ENCODE results near the gene TRNAU1AP. TPM values are rescaled to one million over a fixed set of nuclear protein-coding genes. Genes with fewer than 3 reads are reported as not detected.

TRNAU1AP gene
- total RNA-seq, 1 donor from 2014 or later = 11.0 TPM

GRCh38 chr1:28526886-28527285 is 26.0 kb upstream of the TRNAU1AP start:
- no peak for DNase-seq (ENCODE audit: low spot score in 2 of 2)
- Histone ChIP-seq H3K36me3 (no peaks in the 10 kb centered on the region), H3K4me1 (no peaks in the 10 kb centered on the region), H3K4me3 (no peak overlapping the region), H3K27ac (no peak overlapping the region), H3K9me3 (no peaks in the 10 kb centered on the region), H3K27me3 (no peaks in the 10 kb centered on the region)
- intact Hi-C loops (cut with DNase I) = no loop called here
- no peak for TF ChIP-seq CTCF (IDR thresholded peaks at IDR 0.05)

- no peaks in the 10 kb centered on the region for H3K36me3 ChIP-seq
- no peak for DNase-seq (ENCODE audit: low spot score in 2 of 2)
- no peaks in the 10 kb centered on the region for H3K9me3 ChIP-seq
- no peak overlapping the region for H3K4me3 ChIP-seq
- intact Hi-C loops (cut with DNase I) = no loop called here
- no peak overlapping the region for H3K27ac ChIP-seq
- H3K4me1 ChIP-seq = no peaks in the 10 kb centered on the region
- no peak for TF ChIP-seq CTCF (IDR thresholded peaks at IDR 0.05)
- H3K27me3 ChIP-seq = no peaks in the 10 kb centered on the region
Measured at GRCh38 chr1:28530456-28530855, 22.4 kb upstream of the TRNAU1AP start.

GRCh38 chr1:28534671-28535070 is 18.2 kb upstream of the TRNAU1AP start:
- Histone ChIP-seq H3K9me3 (no peaks in the 10 kb centered on the region), H3K4me1 (no peaks in the 10 kb centered on the region), H3K36me3 (peaks cover 0 to 5% of the 10 kb centered on the region in 2 donors), H3K27me3 (no peaks in the 10 kb centered on the region), H3K4me3 (no peak overlapping the region), H3K27ac (no peak overlapping the region)
- intact Hi-C loops (cut with DNase I) = no loop called here
- no peak for DNase-seq (ENCODE audit: low spot score in 2 of 2)
- no peak for TF ChIP-seq CTCF (IDR thresholded peaks at IDR 0.05)

- DNase-seq (ENCODE audit: low spot score in 2 of 2) = no peak
- Histone ChIP-seq H3K4me1 (no peaks in the 10 kb centered on the region), H3K36me3 (peaks cover 0 to 5% of the 10 kb centered on the region in 2 donors), H3K4me3 (no peak overlapping the region), H3K9me3 (no peaks in the 10 kb centered on the region), H3K27ac (no peak overlapping the region), H3K27me3 (no peaks in the 10 kb centered on the region)
- intact Hi-C loops (cut with DNase I) = no loop called here
- no peak for TF ChIP-seq CTCF (IDR thresholded peaks at IDR 0.05)
Measured at GRCh38 chr1:28535180-28535579, 17.7 kb upstream of the TRNAU1AP start.

- H3K36me3 ChIP-seq = peaks cover 0 to 5% of the 10 kb centered on the region in 2 donors
- no peak overlapping the region for H3K27ac ChIP-seq
- intact Hi-C loops (cut with DNase I) = no loop called here
- H3K27me3 ChIP-seq = no peaks in the 10 kb centered on the region
- no peak for TF ChIP-seq CTCF (IDR thresholded peaks at IDR 0.05)
- H3K4me3 ChIP-seq = no peak overlapping the region
- no peak for DNase-seq (ENCODE audit: low spot score in 2 of 2)
- no peaks in the 10 kb centered on the region for H3K9me3 ChIP-seq
- H3K4me1 ChIP-seq = no peaks in the 10 kb centered on the region
Measured at GRCh38 chr1:28537457-28538199, 15.3 kb upstream of the TRNAU1AP start.
